Brain microvascular endothelial cell (primary cell): ENCODE results near the gene EML1.

Experiments
- DNase-seq: peaks from one replicate; pipeline ENCODE4 v3.0.0-alpha.2; 2020
- H3K27ac ChIP-seq: fragments of 250-450 bp; sonication (Bioruptor Pico); 2 replicates; pipeline ENCODE4 v1.5.1; 2020; ENCODE audit warnings: mild to moderate bottlenecking, moderate library complexity
- H3K27me3 ChIP-seq: fragments of 250-450 bp; sonication (Bioruptor Pico); replicated peaks from 2 replicates; pipeline ENCODE4 v1.5.1; 2020; ENCODE audit warnings: mild to moderate bottlenecking
- H3K36me3 ChIP-seq: fragments of 250-450 bp; sonication (Bioruptor Pico); replicated peaks from 2 replicates; pipeline ENCODE4 v1.5.1; 2020; ENCODE audit warnings: mild to moderate bottlenecking
- H3K4me3 ChIP-seq: 2 replicates; pipeline ENCODE4 v1.5.1; 2011; ENCODE audit warnings: low read depth, mild to moderate bottlenecking, control low read depth, low read length, moderate library complexity
- CTCF ChIP-seq: IDR thresholded peaks from 2 replicates; pipeline ENCODE4 v1.5.1; 2011; ENCODE audit warnings: low read depth, mild to moderate bottlenecking, moderate library complexity, low read length, control low read depth, inconsistent platforms; ENCODE audit errors: missing control alignments
- in situ Hi-C: cut with HindIII; loops from 2 replicates; pipeline ENCODE4 v1.10.0; 2017; ENCODE audit warnings: low sequenced_read_pairs, low pct_ligation_motif_present

Gene EML1

GRCh38 chr14:99907761-99908652 is 114.8 kb downstream of the EML1 start:
- no peaks in the 10 kb centered on the region for H3K36me3 ChIP-seq
- TF ChIP-seq CTCF: no peak
- H3K4me3 ChIP-seq: no peak overlapping the region
- no peak for DNase-seq
- no peak overlapping the region for H3K27ac ChIP-seq
- H3K27me3 ChIP-seq: no peaks in the 10 kb centered on the region
- in situ Hi-C loops: no loop called here

GRCh38 chr14:99908653-99909250 is 115.5 kb downstream of the EML1 start:
- Histone ChIP-seq H3K4me3 (no peak overlapping the region), H3K27me3 (no peaks in the 10 kb centered on the region), H3K36me3 (no peaks in the 10 kb centered on the region), H3K27ac (no peak overlapping the region)
- DNase-seq: no peak
- in situ Hi-C loops: no loop called here
- TF ChIP-seq CTCF: no peak

GRCh38 chr14:99909513-99910064 is 116.4 kb downstream of the EML1 start:
- no peak for TF ChIP-seq CTCF
- H3K27me3 ChIP-seq: no peaks in the 10 kb centered on the region
- H3K4me3 ChIP-seq: no peak overlapping the region
- no peak overlapping the region for H3K27ac ChIP-seq
- in situ Hi-C loops: no loop called here
- H3K36me3 ChIP-seq: no peaks in the 10 kb centered on the region
- no peak for DNase-seq

GRCh38 chr14:99910337-99911309 is 117.4 kb downstream of the EML1 start:
- no peaks in the 10 kb centered on the region for H3K27me3 ChIP-seq
- peak; percentile 86 for DNase-seq
- H3K36me3 ChIP-seq: no peaks in the 10 kb centered on the region
- no peak overlapping the region for H3K4me3 ChIP-seq
- no peak for TF ChIP-seq CTCF
- H3K27ac ChIP-seq: peak overlapping the region; percentile 11
- in situ Hi-C loops: no loop called here

- no peak for TF ChIP-seq CTCF
- H3K27me3 ChIP-seq: no peaks in the 10 kb centered on the region
- H3K27ac ChIP-seq: no peak overlapping the region
- no peaks in the 10 kb centered on the region for H3K36me3 ChIP-seq
- H3K4me3 ChIP-seq: no peak overlapping the region
- no peak for DNase-seq
- in situ Hi-C loops: no loop called here
Observed at GRCh38 chr14:99915305-99916090, 122.3 kb downstream of the EML1 start.
